DMS53 (cell line): Measurements from ENCODE around the gene SPEG.
"Not testable (repeated sequence)": the region's sequence is repeated elsewhere in the genome, so short reads cannot be mapped to it uniquely, and the experiment has no call there.

Source experiments
- DNase-seq: peaks from one replicate; lab custom pipeline; 2025; lab: John Stamatoyannopoulos, UW

The SPEG gene

DNA sequence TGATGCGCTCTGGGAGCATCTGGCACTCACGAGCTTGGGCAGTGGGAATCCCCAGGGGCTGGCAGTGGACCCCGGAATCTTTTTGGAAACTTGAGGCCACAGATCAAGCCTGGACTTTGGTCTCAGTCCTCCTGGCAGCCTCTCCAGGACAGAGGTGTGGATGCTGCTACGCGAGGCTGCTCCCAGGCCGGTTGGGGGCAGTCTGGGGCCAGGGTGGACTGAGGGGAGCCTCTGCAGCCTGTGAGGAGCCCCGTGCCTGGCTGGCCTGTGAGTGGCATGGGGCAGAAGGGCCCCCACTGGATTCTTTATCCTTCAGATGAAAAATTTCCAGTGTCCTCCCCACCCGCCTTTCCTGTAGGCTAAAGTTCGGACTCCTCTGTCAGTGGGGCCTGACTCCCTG is 29.2 kb upstream of the SPEG start:
- DNase-seq, result peak; percentile 27

DNA sequence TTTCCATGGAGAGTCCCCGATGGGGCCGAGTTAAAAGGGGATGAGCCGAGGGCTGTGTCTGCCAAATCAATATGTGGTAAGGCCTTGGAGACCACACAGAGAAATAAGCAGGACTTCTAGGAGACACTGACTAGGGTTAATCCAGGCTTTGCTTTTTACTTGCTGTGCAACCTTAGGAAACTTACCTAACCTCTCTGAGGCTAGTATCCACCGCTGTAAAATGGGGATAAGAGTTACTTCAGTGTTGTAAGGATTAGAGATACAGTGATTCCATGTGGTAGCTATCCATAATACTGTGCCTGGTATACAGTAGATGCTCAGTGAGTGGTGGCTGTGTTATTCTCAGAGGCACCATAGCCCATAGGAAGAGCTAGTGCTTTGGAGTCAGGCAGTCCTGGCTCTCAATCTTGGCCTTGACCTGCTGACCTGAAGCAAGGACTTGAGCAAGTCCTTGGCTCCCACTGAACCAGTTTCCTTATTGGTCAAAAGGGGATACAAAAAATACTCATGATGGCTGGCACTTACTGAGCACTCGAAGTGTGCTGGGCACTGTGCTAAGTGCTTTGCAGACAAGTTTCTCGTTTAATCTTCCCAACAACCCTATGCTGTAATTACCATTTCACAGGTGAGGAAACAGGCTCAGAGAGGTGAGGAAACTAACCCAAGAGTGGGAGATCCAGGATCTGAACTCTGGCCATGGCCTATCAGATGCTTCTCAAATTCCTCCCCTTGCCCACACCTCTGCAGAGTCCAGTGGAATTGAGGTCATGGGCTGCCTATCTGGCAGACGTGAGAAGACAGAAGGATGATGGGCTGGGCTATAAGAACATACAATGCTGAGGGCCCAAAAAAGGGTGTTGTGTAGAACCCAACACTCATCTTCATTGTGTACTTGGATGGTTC is 28.4 kb upstream of the SPEG start:
- DNase-seq, result no peak

DNA sequence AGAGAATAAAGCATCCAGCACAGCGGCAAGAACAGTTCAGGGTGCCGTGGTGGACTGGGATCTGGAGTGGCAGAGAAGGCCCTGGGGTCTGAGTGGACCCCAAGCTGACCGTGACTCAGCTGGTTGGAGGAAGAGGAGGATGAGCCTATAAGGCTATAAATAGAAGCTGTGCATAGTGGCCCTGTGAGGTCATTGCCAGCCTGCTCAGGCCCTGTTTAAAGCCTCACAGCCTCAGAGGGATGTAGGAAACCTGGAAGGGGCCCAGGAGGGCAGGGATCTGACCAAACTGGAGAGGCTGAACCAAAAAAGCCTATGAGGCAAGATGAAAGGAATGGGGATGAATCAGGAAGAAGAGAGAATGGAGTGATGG is 27.8 kb upstream of the SPEG start:
- peak; percentile 25 for DNase-seq

DNA sequence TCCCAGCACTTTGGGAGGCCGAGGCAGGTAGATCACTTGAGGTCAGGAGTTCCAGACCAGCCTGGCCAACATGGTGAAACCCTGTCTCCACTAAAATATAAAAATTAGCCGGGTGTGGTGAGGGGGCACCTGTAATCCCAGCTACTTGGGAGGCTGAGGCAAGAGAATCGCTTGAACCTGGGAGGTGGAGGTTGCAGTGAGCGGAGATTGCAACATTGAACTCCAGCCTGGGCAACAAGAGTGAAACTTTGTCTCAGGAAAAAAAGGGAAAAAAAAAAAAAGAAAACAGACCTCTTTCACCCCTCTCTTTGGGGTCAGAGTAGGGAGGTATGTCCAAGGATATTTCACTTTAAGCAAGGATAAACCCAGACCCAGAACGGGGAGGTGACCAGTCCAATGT is 27.3 kb upstream of the SPEG start:
- DNase-seq, result not testable (repeated sequence)

GRCh38 chr2:219408204-219408603 is 26.4 kb upstream of the SPEG start:
- DNase-seq, result no peak

GRCh38 chr2:219408631-219409030 is 26.0 kb upstream of the SPEG start:
- no peak for DNase-seq

DNA sequence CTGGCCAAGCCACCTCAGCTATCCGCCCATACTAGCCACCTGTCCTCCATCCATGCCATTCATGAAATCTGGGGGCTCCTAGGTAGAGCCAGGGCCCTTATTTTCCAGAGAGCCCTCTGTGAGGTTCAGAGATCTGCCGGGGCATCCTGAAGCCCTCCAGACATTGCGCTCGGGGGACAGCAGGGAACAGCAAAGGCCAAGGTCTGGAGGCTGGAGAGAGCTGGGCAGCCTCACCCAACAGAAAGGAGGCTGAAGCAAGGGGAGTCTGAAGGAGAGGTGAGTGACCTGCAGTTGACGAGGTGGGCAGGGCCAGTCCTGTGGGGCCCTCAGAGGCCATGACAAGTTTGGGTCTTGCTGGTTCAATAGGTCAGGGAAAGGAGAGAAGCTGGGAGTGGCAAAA is 25.0 kb upstream of the SPEG start:
- DNase-seq, result no peak

DNA sequence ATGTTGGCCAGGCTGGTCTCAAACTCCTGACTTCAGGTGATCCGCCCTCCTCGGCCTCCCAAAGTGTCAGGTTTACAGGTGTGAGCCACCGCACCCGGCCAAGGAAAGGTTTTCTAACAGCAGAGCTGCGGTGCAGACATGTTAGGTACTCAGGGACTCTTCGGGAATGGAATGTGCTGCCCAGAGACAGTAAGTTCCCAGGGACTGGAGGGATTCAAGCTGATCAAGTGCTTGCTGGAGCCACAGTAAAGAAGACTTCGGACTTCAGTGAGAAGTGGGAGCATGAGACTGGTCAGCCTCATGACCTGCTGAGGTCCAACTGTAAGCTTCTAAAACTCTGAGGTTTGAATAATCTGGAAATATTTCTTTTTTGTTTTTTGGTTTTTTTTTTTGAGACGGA is 24.3 kb upstream of the SPEG start:
- no peak for DNase-seq

DNA sequence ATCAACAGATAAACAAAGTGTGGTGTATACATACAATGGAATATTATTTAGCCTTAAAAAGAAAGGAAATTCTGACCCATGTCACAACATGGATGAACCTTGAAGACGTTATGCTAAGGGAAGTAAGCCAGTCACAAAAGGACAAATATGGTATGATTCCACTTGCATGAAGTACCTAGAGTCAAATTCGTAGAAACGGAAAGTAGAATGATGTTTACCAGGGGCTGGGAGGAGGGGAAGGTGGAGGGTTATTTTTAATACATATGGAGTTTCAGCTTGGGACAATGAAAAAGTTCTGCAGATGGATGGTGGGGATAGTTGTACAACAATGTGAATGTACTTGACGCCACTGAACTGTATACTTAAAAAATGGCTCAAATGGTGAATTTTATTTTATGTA is 19.8 kb upstream of the SPEG start:
- DNase-seq, result no peak

GRCh38 chr2:219415580-219416234 is 18.9 kb upstream of the SPEG start:
- DNase-seq, result no peak

GRCh38 chr2:219416235-219416602 is 18.4 kb upstream of the SPEG start:
- DNase-seq, result no peak

- no peak for DNase-seq
Observed at GRCh38 chr2:219416938-219417337, 17.7 kb upstream of the SPEG start.

DNA sequence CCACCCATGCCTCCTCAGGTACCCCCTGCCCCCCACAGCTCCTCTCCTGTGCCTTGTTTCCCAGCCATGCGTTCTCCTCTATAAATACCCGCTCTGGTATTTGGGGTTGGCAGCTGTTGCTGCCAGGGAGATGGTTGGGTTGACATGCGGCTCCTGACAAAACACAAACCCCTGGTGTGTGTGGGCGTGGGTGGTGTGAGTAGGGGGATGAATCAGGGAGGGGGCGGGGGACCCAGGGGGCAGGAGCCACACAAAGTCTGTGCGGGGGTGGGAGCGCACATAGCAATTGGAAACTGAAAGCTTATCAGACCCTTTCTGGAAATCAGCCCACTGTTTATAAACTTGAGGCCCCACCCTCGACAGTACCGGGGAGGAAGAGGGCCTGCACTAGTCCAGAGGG is 17.3 kb upstream of the SPEG start:
- DNase-seq, result no peak

- DNase-seq, result peak; percentile 88
Observed at GRCh38 chr2:219418155-219419011, 16.3 kb upstream of the SPEG start, which contains the start of gene DES. TSS of gene DES (plus strand) at chr2:219418377. CDS start at chr2:219418463, 86 bp downstream.

GRCh38 chr2:219419012-219419324 is 15.7 kb upstream of the SPEG start:
- no peak for DNase-seq

- no peak for DNase-seq
Observed at GRCh38 chr2:219419331-219420197, 15.1 kb upstream of the SPEG start.

- no peak for DNase-seq
Observed at GRCh38 chr2:219420687-219421086, 14.0 kb upstream of the SPEG start.

DNA sequence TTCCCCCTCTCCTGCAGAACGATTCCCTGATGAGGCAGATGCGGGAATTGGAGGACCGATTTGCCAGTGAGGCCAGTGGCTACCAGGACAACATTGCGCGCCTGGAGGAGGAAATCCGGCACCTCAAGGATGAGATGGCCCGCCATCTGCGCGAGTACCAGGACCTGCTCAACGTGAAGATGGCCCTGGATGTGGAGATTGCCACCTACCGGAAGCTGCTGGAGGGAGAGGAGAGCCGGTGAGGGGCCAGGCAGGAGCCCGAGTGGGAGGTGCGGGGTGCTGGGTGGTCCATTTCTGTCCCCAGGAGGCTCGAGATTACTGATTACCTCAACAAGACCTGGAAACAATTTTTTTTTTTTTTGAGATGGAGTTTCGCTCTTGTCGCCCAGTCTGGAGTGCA is 13.3 kb upstream of the SPEG start:
- no peak for DNase-seq

GRCh38 chr2:219422952-219423534 is 11.6 kb upstream of the SPEG start:
- no peak for DNase-seq

- DNase-seq, result no peak
Observed at GRCh38 chr2:219423652-219424377, 10.8 kb upstream of the SPEG start.
